NCI-H146 (cell line): ENCODE measurements around the gene ADAMTS4.

Experiments used
- DNase-seq: peaks from one replicate; lab custom pipeline; 2025; lab: John Stamatoyannopoulos, UW

ADAMTS4 gene

GRCh38 chr1:161153176-161153575 is 45.7 kb downstream of the ADAMTS4 start:
- DNase-seq, result no peak

GRCh38 chr1:161145832-161146231 is 53.0 kb downstream of the ADAMTS4 start:
- no peak for DNase-seq

- DNase-seq, result no peak
Measured at GRCh38 chr1:161140755-161141400, 58.0 kb downstream of the ADAMTS4 start.

- peak; percentile 29 for DNase-seq
Measured at GRCh38 chr1:161139766-161140165, 59.1 kb downstream of the ADAMTS4 start.

- DNase-seq, result no peak
Measured at GRCh38 chr1:161138431-161138830, 60.4 kb downstream of the ADAMTS4 start.

- no peak for DNase-seq
Measured at GRCh38 chr1:161137881-161138280, 61.0 kb downstream of the ADAMTS4 start.
